Mucosa of rectum (tissue), 2 donors: Measurements from ENCODE around the gene ATP7A.
"Not testable (repeated sequence)": the region's sequence is repeated elsewhere in the genome, so short reads cannot be mapped to it uniquely, and the experiment has no call there.

ENCODE experiments used
- H3K27ac ChIP-seq, 2 donors: one replicate each; pipeline ENCODE4 v1.7.0; 2013; ENCODE audit warnings: inconsistent platforms in 2 of 2, low read depth in 2 of 2, low read length in 2 of 2
- H3K27me3 ChIP-seq, 2 donors: one replicate each; pipeline ENCODE4 v1.7.0; 2013; ENCODE audit warnings: low read length in 2 of 2; ENCODE audit not compliant: control insufficient read depth in 2 of 2, insufficient read depth in 2 of 2
- H3K36me3 ChIP-seq, 2 donors: one replicate each; pipeline ENCODE4 v1.7.0; 2013; ENCODE audit warnings: low read length in 2 of 2; ENCODE audit not compliant: control insufficient read depth in 2 of 2, insufficient read depth in 2 of 2
- H3K4me1 ChIP-seq, 2 donors: one replicate each; pipeline ENCODE4 v1.7.0; 2013; ENCODE audit warnings: low read length in 2 of 2, mild to moderate bottlenecking in 1 of 2; ENCODE audit not compliant: control insufficient read depth in 2 of 2, insufficient read depth in 2 of 2
- H3K4me3 ChIP-seq, 2 donors: one replicate each; pipeline ENCODE4 v1.7.0; 2013; ENCODE audit warnings: low read length in 2 of 2
- H3K9ac ChIP-seq, 2 donors: one replicate each; pipeline ENCODE4 v1.7.0; 2013; ENCODE audit warnings: low read length in 2 of 2, low read depth in 1 of 2, mild to moderate bottlenecking in 1 of 2
- H3K9me3 ChIP-seq, 2 donors: one replicate each; pipeline ENCODE4 v1.7.0; 2013; ENCODE audit warnings: low read length in 2 of 2; ENCODE audit not compliant: control insufficient read depth in 2 of 2
- donor health status: healthy.
- donor health status: Normal muscosa, but diverticular disease.

Gene ATP7A

GRCh38 chrX:77938083-77938680, 27.7 kb downstream of the ATP7A start:
- Histone ChIP-seq H3K9ac (no peak overlapping the region), H3K36me3 (no peaks in the 10 kb centered on the region), H3K27ac (no peak overlapping the region), H3K9me3 (no peaks in the 10 kb centered on the region), H3K4me1 (no peaks in the 10 kb centered on the region), H3K27me3 (no peaks in the 10 kb centered on the region), H3K4me3 (no peak overlapping the region)

- H3K4me1 ChIP-seq, H3K9ac ChIP-seq, H3K4me3 ChIP-seq, H3K27me3 ChIP-seq, H3K27ac ChIP-seq, H3K36me3 ChIP-seq, H3K9me3 ChIP-seq: not testable (repeated sequence)
Observed at GRCh38 chrX:77945031-77945430, 34.5 kb downstream of the ATP7A start.

- Histone ChIP-seq H3K36me3 (no peaks in the 10 kb centered on the region), H3K4me1 (no peaks in the 10 kb centered on the region), H3K4me3 (no peak overlapping the region), H3K9ac (no peak overlapping the region), H3K27me3 (no peaks in the 10 kb centered on the region), H3K9me3 (no peaks in the 10 kb centered on the region), H3K27ac (no peak overlapping the region)
Observed at GRCh38 chrX:77945910-77946545, 35.5 kb downstream of the ATP7A start.

- Histone ChIP-seq H3K27me3 (no peaks in the 10 kb centered on the region), H3K36me3 (no peaks in the 10 kb centered on the region), H3K27ac (no peak overlapping the region), H3K4me1 (no peaks in the 10 kb centered on the region), H3K9me3 (no peaks in the 10 kb centered on the region), H3K9ac (no peak overlapping the region), H3K4me3 (no peak overlapping the region)
Observed at GRCh38 chrX:77946571-77946970, 36.1 kb downstream of the ATP7A start.

- Histone ChIP-seq H3K27me3 (no peaks in the 10 kb centered on the region), H3K9ac (no peak overlapping the region), H3K4me3 (no peak overlapping the region), H3K9me3 (no peaks in the 10 kb centered on the region), H3K27ac (no peak overlapping the region), H3K4me1 (no peaks in the 10 kb centered on the region), H3K36me3 (no peaks in the 10 kb centered on the region)
Observed at GRCh38 chrX:77949840-77950239, 39.3 kb downstream of the ATP7A start.

- no peak overlapping the region for H3K4me3 ChIP-seq
- H3K27me3 ChIP-seq = no peaks in the 10 kb centered on the region
- no peak overlapping the region for H3K27ac ChIP-seq
- no peaks in the 10 kb centered on the region for H3K4me1 ChIP-seq
- H3K9ac ChIP-seq = no peak overlapping the region
- H3K9me3 ChIP-seq = no peaks in the 10 kb centered on the region
- no peaks in the 10 kb centered on the region for H3K36me3 ChIP-seq
Observed at GRCh38 chrX:77952173-77952572, 41.7 kb downstream of the ATP7A start.

GRCh38 chrX:77953302-77953701, 42.8 kb downstream of the ATP7A start:
- H3K4me1 ChIP-seq = no peaks in the 10 kb centered on the region
- no peak overlapping the region for H3K27ac ChIP-seq
- no peaks in the 10 kb centered on the region for H3K9me3 ChIP-seq
- H3K4me3 ChIP-seq = no peak overlapping the region
- no peaks in the 10 kb centered on the region for H3K27me3 ChIP-seq
- H3K9ac ChIP-seq = no peak overlapping the region
- no peaks in the 10 kb centered on the region for H3K36me3 ChIP-seq

GRCh38 chrX:77953708-77954107, 43.2 kb downstream of the ATP7A start:
- Histone ChIP-seq H3K9me3 (no peaks in the 10 kb centered on the region), H3K9ac (no peak overlapping the region), H3K36me3 (no peaks in the 10 kb centered on the region), H3K27ac (no peak overlapping the region), H3K4me1 (no peaks in the 10 kb centered on the region), H3K4me3 (no peak overlapping the region), H3K27me3 (no peaks in the 10 kb centered on the region)

- no peaks in the 10 kb centered on the region for H3K9me3 ChIP-seq
- H3K9ac ChIP-seq = no peak overlapping the region
- H3K27me3 ChIP-seq = no peaks in the 10 kb centered on the region
- H3K4me1 ChIP-seq = no peaks in the 10 kb centered on the region
- H3K4me3 ChIP-seq = no peak overlapping the region
- no peaks in the 10 kb centered on the region for H3K36me3 ChIP-seq
- H3K27ac ChIP-seq = no peak overlapping the region
Observed at GRCh38 chrX:77960567-77960966, 50.1 kb downstream of the ATP7A start.

- no peaks in the 10 kb centered on the region for H3K4me1 ChIP-seq
- H3K9me3 ChIP-seq = no peaks in the 10 kb centered on the region
- H3K36me3 ChIP-seq = no peaks in the 10 kb centered on the region
- no peaks in the 10 kb centered on the region for H3K27me3 ChIP-seq
- no peak overlapping the region for H3K27ac ChIP-seq
- H3K4me3 ChIP-seq = no peak overlapping the region
- H3K9ac ChIP-seq = no peak overlapping the region
Observed at GRCh38 chrX:77961063-77961462, 50.6 kb downstream of the ATP7A start.
